HepG2 (cell line): ENCODE data around the gene ABCB9. TPM values are rescaled to one million over a fixed set of nuclear protein-coding genes. Genes with fewer than 3 reads are reported as not detected.

ENCODE experiments used
- AGO1 ChIP-seq: fragments of 200-400 bp; formaldehyde crosslinking; IDR thresholded peaks from 2 replicates; pipeline ENCODE4 v1.6.1; 2017; ENCODE audit warnings: mild to moderate bottlenecking, low read depth, low read length, moderate library complexity; ENCODE audit not compliant: poor library complexity, severe bottlenecking
- GABPB1 ChIP-seq: IDR thresholded peaks from 2 replicates; pipeline ENCODE4 v1.6.1; 2016; ENCODE audit warnings: mild to moderate bottlenecking, missing genetic modification reagents, moderate library complexity, missing compliant biosample characterization
- KDM2A ChIP-seq: sonication (generic); formaldehyde crosslinking; IDR thresholded peaks from 2 replicates; pipeline ENCODE4 v1.4.0; 2020; ENCODE audit warnings: low read depth, missing genetic modification reagents, borderline replicate concordance
- KLF16 ChIP-seq, 2 experiments: sonication (generic) in 1 of 2; formaldehyde crosslinking in 1 of 2; IDR thresholded peaks; 2 replicates each; pipeline versions ENCODE4 v1.6.1 to v1.8.0; 2016 to 2023; ENCODE audit warnings: missing genetic modification reagents in 2 of 2, missing compliant biosample characterization in 1 of 2
- MIER3 ChIP-seq: IDR thresholded peaks from 2 replicates; pipeline ENCODE4 v1.6.1; 2016; ENCODE audit warnings: missing compliant biosample characterization, borderline replicate concordance
- SMAD3 ChIP-seq: sonication (generic); formaldehyde crosslinking; IDR thresholded peaks from 2 replicates; pipeline ENCODE4 v1.4.0; 2020; ENCODE audit warnings: missing genetic modification reagents
- SSRP1 ChIP-seq: IDR thresholded peaks from 2 replicates; pipeline ENCODE4 v1.6.1; 2016; ENCODE audit warnings: control low read depth
- TEAD3 ChIP-seq: optimal IDR thresholded peaks from 2 replicates; pipeline ENCODE3; 2016; ENCODE audit warnings: borderline replicate concordance
- THAP11 ChIP-seq: IDR thresholded peaks from 2 replicates; pipeline ENCODE4 v1.6.1; 2016; ENCODE audit warnings: missing biosample characterization, missing genetic modification reagents
- ZMYM2 ChIP-seq: sonication (generic); formaldehyde crosslinking; IDR thresholded peaks from 2 replicates; pipeline ENCODE4 v1.8.0; 2022; ENCODE audit warnings: mild to moderate bottlenecking, missing genetic modification reagents
- ZNF747 ChIP-seq: sonication (generic); formaldehyde crosslinking; IDR thresholded peaks from 2 replicates; pipeline ENCODE4 v1.8.1; 2023; ENCODE audit warnings: missing genetic modification reagents, mild to moderate bottlenecking, borderline replicate concordance
- polyA plus RNA-seq, 8 experiments: library from polyadenylated mRNA; depleted of rRNA in 3 of 8; stranded (reverse) in 7 of 8; unstranded in 1 of 8; fragments of >200 nt; fragmentation: Illumina TruSeq in 4 of 8; extraction: Trizol in 4 of 8; gene quantifications; 2 replicates each; pipeline versions ENCODE4 v1.2.1 to v1.2.3, GENCODE V29; 2011 to 2016; ENCODE audit warnings: low read depth in 4 of 8, missing spikeins in 1 of 8, mixed read lengths in 1 of 8; ENCODE audit not compliant: insufficient read depth in 1 of 8
- total RNA-seq, 5 experiments: library from RNA; depleted of rRNA; stranded (reverse); fragments of >200 nt; fragmentation: Illumina TruSeq; extraction: Trizol; gene quantifications; 2 replicates each; pipeline ENCODE4 v1.2.3, GENCODE V29; 2016; ENCODE audit warnings: low read depth in 1 of 5
- TF ChIP-seq, protein P1 (sequence below): sonication (generic); formaldehyde crosslinking; IDR thresholded peaks from 2 replicates; pipeline ENCODE4 v1.5.1; 2020; ENCODE audit warnings: mild to moderate bottlenecking, moderate library complexity, missing genetic modification reagents
- TF ChIP-seq, protein P2 (sequence below): sonication (generic); formaldehyde crosslinking; IDR thresholded peaks from 2 replicates; pipeline ENCODE4 v1.4.0; 2020; ENCODE audit warnings: missing genetic modification reagents
- TF ChIP-seq, protein P3 (sequence below): sonication (generic); formaldehyde crosslinking; IDR thresholded peaks from 2 replicates; pipeline ENCODE4 v1.5.0; 2020; ENCODE audit warnings: mild to moderate bottlenecking, missing genetic modification reagents, moderate library complexity
- TF ChIP-seq, protein P4 (sequence below), 2 experiments: sonication (generic) in 1 of 2; formaldehyde crosslinking in 1 of 2; IDR thresholded peaks; 2 replicates each; pipeline versions ENCODE4 v1.4.0 to v1.6.1; 2018 to 2020; ENCODE audit warnings: missing genetic modification reagents in 2 of 2, borderline replicate concordance in 1 of 2, low read depth in 1 of 2, mild to moderate bottlenecking in 1 of 2, missing biosample characterization in 1 of 2
- TF ChIP-seq, protein P5 (sequence below): sonication (generic); formaldehyde crosslinking; IDR thresholded peaks from 2 replicates; pipeline ENCODE4 v1.4.0; 2020; ENCODE audit warnings: missing genetic modification reagents

ABCB9 gene
- total and polyA plus RNA-seq, 2 of the 13 experiments (the other 11 are each of a cell fraction or from before 2014, with no cell fraction given) = 5.1 to 6.0 TPM

DNA sequence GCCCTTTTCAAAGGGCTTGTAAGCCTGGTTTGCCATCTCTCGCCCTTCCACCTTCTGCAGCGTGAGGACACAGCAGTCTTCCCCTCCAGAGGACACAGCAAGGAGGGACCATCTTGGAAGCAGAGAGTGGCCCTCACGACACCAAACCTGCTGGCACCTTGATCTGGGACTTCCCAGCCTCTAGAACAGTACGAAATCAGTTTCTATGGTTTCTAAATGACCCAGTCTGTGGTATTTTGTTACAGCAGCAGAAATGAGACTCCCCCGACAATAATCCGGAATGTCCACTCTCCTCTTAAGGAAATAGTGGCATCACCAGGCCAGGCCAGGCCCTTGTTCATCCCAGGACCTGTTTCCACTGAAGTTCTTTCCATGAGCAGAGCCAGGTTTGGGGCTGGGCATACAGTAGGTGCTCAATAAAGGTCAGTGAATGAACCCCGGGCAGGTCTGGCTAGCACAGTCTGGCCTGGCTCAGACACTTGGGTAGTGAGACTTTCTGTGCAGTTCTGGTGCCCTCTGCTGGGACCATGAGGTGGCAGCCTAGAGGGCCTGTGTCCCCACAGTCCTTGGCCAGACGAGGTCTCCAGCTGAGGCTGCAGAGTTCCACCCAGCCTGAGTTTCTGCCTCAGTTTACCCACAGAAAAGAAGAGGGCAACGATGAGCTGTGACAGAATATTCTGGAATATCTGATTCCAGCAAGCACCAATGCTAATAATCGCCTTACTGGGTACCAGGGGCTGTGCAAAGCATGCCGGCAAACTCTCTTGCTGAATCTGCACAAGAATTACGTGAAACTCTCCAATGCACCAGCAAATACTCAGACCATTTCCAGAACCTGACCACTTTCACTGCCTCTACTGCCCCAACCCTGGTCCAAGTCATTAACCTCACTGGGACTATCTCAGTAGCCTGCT lies 14.0 kb downstream of the ABCB9 start (continued):
- TF ChIP-seq, protein P1, sequence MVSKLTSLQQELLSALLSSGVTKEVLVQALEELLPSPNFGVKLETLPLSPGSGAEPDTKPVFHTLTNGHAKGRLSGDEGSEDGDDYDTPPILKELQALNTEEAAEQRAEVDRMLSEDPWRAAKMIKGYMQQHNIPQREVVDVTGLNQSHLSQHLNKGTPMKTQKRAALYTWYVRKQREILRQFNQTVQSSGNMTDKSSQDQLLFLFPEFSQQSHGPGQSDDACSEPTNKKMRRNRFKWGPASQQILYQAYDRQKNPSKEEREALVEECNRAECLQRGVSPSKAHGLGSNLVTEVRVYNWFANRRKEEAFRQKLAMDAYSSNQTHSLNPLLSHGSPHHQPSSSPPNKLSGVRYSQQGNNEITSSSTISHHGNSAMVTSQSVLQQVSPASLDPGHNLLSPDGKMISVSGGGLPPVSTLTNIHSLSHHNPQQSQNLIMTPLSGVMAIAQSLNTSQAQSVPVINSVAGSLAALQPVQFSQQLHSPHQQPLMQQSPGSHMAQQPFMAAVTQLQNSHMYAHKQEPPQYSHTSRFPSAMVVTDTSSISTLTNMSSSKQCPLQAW = peak; percentile 63; the same call in 1 of the 2 replicates
- TF ChIP-seq SMAD3 (CRISPR knock-in tag) (peak; percentile 71; the same call in 1 of the 2 replicates), ZNF747 (CRISPR knock-in tag) (0 out of 2 replicates have a peak, but pooled peaks have one; percentile 33), MIER3 (CRISPR knock-in tag) (0 out of 2 replicates have a peak, but pooled peaks have one; percentile 67), TEAD3 (CRISPR knock-in tag) (peak; percentile 63), ZMYM2 (CRISPR knock-in tag) (peak; percentile 57; the same call in 1 of the 2 replicates), AGO1 (no peak), THAP11 (CRISPR knock-in tag) (0 out of 2 replicates have a peak, but pooled peaks have one; percentile 26), KDM2A (CRISPR knock-in tag) (peak; percentile 61; the same call in 1 of the 2 replicates), GABPB1 (peak; percentile 29; the same call in 1 of the 2 replicates), SSRP1 (CRISPR knock-in tag) (peak; percentile 44; the same call in 1 of the 2 replicates), KLF16 (CRISPR knock-in tag; IDR thresholded peaks at IDR 0.05) (peak in 1 of 2 experiments; percentile 39; a peak in 2 of 4 replicates)
- TF ChIP-seq, protein P2, sequence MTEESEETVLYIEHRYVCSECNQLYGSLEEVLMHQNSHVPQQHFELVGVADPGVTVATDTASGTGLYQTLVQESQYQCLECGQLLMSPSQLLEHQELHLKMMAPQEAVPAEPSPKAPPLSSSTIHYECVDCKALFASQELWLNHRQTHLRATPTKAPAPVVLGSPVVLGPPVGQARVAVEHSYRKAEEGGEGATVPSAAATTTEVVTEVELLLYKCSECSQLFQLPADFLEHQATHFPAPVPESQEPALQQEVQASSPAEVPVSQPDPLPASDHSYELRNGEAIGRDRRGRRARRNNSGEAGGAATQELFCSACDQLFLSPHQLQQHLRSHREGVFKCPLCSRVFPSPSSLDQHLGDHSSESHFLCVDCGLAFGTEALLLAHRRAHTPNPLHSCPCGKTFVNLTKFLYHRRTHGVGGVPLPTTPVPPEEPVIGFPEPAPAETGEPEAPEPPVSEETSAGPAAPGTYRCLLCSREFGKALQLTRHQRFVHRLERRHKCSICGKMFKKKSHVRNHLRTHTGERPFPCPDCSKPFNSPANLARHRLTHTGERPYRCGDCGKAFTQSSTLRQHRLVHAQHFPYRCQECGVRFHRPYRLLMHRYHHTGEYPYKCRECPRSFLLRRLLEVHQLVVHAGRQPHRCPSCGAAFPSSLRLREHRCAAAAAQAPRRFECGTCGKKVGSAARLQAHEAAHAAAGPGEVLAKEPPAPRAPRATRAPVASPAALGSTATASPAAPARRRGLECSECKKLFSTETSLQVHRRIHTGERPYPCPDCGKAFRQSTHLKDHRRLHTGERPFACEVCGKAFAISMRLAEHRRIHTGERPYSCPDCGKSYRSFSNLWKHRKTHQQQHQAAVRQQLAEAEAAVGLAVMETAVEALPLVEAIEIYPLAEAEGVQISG (CRISPR knock-in tag) = peak; percentile 37; the same call in 1 of the 2 replicates
- TF ChIP-seq, protein P3, sequence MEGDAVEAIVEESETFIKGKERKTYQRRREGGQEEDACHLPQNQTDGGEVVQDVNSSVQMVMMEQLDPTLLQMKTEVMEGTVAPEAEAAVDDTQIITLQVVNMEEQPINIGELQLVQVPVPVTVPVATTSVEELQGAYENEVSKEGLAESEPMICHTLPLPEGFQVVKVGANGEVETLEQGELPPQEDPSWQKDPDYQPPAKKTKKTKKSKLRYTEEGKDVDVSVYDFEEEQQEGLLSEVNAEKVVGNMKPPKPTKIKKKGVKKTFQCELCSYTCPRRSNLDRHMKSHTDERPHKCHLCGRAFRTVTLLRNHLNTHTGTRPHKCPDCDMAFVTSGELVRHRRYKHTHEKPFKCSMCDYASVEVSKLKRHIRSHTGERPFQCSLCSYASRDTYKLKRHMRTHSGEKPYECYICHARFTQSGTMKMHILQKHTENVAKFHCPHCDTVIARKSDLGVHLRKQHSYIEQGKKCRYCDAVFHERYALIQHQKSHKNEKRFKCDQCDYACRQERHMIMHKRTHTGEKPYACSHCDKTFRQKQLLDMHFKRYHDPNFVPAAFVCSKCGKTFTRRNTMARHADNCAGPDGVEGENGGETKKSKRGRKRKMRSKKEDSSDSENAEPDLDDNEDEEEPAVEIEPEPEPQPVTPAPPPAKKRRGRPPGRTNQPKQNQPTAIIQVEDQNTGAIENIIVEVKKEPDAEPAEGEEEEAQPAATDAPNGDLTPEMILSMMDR (CRISPR knock-in tag) = peak; percentile 98
- TF ChIP-seq, protein P4, sequence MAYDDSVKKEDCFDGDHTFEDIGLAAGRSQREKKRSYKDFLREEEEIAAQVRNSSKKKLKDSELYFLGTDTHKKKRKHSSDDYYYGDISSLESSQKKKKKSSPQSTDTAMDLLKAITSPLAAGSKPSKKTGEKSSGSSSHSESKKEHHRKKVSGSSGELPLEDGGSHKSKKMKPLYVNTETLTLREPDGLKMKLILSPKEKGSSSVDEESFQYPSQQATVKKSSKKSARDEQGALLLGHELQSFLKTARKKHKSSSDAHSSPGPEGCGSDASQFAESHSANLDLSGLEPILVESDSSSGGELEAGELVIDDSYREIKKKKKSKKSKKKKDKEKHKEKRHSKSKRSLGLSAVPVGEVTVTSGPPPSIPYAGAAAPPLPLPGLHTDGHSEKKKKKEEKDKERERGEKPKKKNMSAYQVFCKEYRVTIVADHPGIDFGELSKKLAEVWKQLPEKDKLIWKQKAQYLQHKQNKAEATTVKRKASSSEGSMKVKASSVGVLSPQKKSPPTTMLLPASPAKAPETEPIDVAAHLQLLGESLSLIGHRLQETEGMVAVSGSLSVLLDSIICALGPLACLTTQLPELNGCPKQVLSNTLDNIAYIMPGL (CRISPR knock-in tag; IDR thresholded peaks at IDR 0.05; ENCODE audit: borderline replicate concordance in 1 of 2, low read depth in 1 of 2) = peak in 1 of 2 experiments; percentile 75; a peak in 1 of 4 replicates
- TF ChIP-seq, protein P5, sequence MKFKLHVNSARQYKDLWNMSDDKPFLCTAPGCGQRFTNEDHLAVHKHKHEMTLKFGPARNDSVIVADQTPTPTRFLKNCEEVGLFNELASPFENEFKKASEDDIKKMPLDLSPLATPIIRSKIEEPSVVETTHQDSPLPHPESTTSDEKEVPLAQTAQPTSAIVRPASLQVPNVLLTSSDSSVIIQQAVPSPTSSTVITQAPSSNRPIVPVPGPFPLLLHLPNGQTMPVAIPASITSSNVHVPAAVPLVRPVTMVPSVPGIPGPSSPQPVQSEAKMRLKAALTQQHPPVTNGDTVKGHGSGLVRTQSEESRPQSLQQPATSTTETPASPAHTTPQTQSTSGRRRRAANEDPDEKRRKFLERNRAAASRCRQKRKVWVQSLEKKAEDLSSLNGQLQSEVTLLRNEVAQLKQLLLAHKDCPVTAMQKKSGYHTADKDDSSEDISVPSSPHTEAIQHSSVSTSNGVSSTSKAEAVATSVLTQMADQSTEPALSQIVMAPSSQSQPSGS (CRISPR knock-in tag) = peak; percentile 45; the same call in 1 of the 2 replicates
